Trophoblast cell (in vitro differentiated cells and primary cell): Measurements from ENCODE around the gene ALPK3.

Source experiments
- DNase-seq, 2 donors: peaks; one replicate each; pipeline ENCODE4 v3.0.0-alpha.2; 2016
- H2AFZ ChIP-seq: 2 replicates; pipeline ENCODE4 v1.6.1; 2013; ENCODE audit warnings: low read length, moderate library complexity, mild to moderate bottlenecking; ENCODE audit not compliant: insufficient read depth, poor library complexity
- H2AK5ac ChIP-seq: 2 replicates; pipeline ENCODE4 v1.6.1; 2013; ENCODE audit warnings: mild to moderate bottlenecking, low read length
- H2BK120ac ChIP-seq: 2 replicates; pipeline ENCODE4 v1.6.1; 2013; ENCODE audit warnings: low read length, mild to moderate bottlenecking, moderate library complexity; ENCODE audit not compliant: insufficient read depth, poor library complexity
- H2BK12ac ChIP-seq: 2 replicates; pipeline ENCODE4 v1.6.1; 2013; ENCODE audit warnings: mild to moderate bottlenecking, low read length, moderate library complexity
- H2BK5ac ChIP-seq: 2 replicates; pipeline ENCODE4 v1.6.1; 2013; ENCODE audit warnings: low read length, low read depth, moderate library complexity, mild to moderate bottlenecking; ENCODE audit not compliant: poor library complexity
- H3K14ac ChIP-seq: 2 replicates; pipeline ENCODE4 v1.6.1; 2013; ENCODE audit warnings: mild to moderate bottlenecking, low read length
- H3K18ac ChIP-seq: 2 replicates; pipeline ENCODE4 v1.6.1; 2013; ENCODE audit warnings: mild to moderate bottlenecking, low read length
- H3K23ac ChIP-seq: 2 replicates; pipeline ENCODE4 v1.6.1; 2013; ENCODE audit warnings: low read length
- H3K27ac ChIP-seq: 2 replicates; pipeline ENCODE4 v1.5.1; 2013; ENCODE audit warnings: low read depth, mild to moderate bottlenecking, inconsistent platforms, low read length, moderate library complexity
- H3K27me3 ChIP-seq: 2 replicates; pipeline ENCODE4 v1.6.1; 2013; ENCODE audit warnings: inconsistent platforms, mild to moderate bottlenecking, low read length, moderate library complexity; ENCODE audit not compliant: insufficient read depth
- H3K36me3 ChIP-seq, 2 experiments: 1 replicate in 1 of 2; 2 replicates in 1 of 2; pipeline ENCODE4 v1.6.1; 2013; ENCODE audit warnings: low read length in 2 of 2, mild to moderate bottlenecking in 2 of 2, moderate library complexity in 1 of 2; ENCODE audit not compliant: insufficient read depth in 2 of 2, control insufficient read depth in 1 of 2
- H3K4ac ChIP-seq: 2 replicates; pipeline ENCODE4 v1.6.1; 2013; ENCODE audit warnings: low read depth, mild to moderate bottlenecking, low read length, moderate library complexity
- H3K4me1 ChIP-seq, 2 experiments: 1 replicate in 1 of 2; 2 replicates in 1 of 2; pipeline ENCODE4 v1.6.1; 2013; ENCODE audit warnings: low read length in 2 of 2, mild to moderate bottlenecking in 2 of 2, moderate library complexity in 1 of 2; ENCODE audit not compliant: insufficient read depth in 2 of 2, control insufficient read depth in 1 of 2
- H3K4me2 ChIP-seq: 2 replicates; pipeline ENCODE4 v1.6.1; 2013; ENCODE audit warnings: inconsistent platforms, mild to moderate bottlenecking, low read length, moderate library complexity
- H3K4me3 ChIP-seq: 2 replicates; pipeline ENCODE4 v1.5.1; 2013; ENCODE audit warnings: mild to moderate bottlenecking, low read depth, low read length, inconsistent platforms
- H3K79me1 ChIP-seq: one replicate; pipeline ENCODE4 v1.6.1; 2013; ENCODE audit warnings: low read length
- H3K79me2 ChIP-seq: 2 replicates; pipeline ENCODE4 v1.6.1; 2013; ENCODE audit warnings: low read length, mild to moderate bottlenecking; ENCODE audit not compliant: control insufficient read depth, insufficient read depth, poor library complexity
- H3K9ac ChIP-seq: 2 replicates; pipeline ENCODE4 v1.6.1; 2013; ENCODE audit warnings: mild to moderate bottlenecking, low read length
- H3K9me3 ChIP-seq: 2 replicates; pipeline ENCODE4 v1.6.1; 2013; ENCODE audit warnings: low read depth, mild to moderate bottlenecking, control low read depth, inconsistent platforms, low read length; ENCODE audit not compliant: insufficient read depth
- H4K12ac ChIP-seq: 2 replicates; pipeline ENCODE4 v1.6.1; 2013; ENCODE audit warnings: low read depth, mild to moderate bottlenecking, low read length, moderate library complexity
- H4K8ac ChIP-seq: 2 replicates; pipeline ENCODE4 v1.6.1; 2013; ENCODE audit warnings: low read depth, mild to moderate bottlenecking, low read length, moderate library complexity
- H4K91ac ChIP-seq: one replicate; pipeline ENCODE4 v1.6.1; 2013; ENCODE audit warnings: low read depth, mild to moderate bottlenecking, low read length, moderate library complexity
- WGBS: extraction: QIAGEN DNeasy Blood & Tissue Kit; methylation state at CpG from one replicate; pipeline ENCODE4 v1.1.7; 2013; ENCODE audit warnings: missing lambda C conversion rate; ENCODE audit not compliant: insufficient read length, insufficient coverage; ENCODE audit errors: extremely low coverage; 5-methylcytosine and 5-hydroxymethylcytosine counted together

ALPK3 gene

DNA sequence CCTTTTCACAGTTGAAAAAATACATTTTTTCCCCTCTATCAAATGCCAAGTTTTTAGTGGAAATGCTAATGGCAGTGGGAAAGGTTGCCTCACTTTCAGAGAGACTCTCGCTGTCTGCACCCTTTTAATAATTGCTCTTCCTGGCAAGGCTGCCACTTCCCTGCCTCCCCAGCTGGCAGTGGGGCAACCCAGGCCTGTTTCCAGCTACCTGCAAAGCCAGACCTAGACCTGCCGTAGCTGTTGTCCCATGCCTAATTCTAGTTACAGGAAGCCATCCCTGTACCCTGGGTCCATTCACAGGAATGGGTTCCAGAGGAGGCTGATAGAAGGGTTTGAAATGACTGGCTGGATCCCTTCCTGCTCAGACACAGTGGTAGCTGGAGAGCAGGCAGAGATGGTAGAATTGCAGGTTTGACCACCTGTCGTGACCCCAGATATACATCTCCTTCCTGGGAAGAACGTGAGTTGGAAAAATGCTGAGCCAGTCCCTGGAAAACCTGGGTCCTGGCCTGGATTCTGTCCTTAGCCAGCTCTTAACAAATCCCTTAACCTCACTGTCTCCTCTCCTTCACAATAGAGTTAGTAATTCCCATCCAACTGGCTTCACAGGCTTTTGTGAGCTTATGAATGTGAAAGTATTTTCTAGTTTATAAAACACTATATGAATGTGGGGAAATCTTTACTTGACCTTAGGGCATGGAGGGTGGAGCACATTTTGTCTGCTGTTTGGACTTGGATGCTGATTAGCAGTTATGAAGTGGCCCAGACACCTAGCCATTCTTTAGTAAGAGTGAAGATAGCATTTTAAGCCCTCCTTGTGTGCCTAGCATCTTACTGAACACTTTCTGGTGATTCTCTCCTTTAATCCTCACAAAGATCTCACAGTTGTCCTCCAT lies 12.9 kb upstream of the ALPK3 start:
- no peak overlapping the region for H2AK5ac ChIP-seq
- no CpG with 5 or more reads among the region's 4 CpGs for WGBS
- no peak overlapping the region for H3K9ac ChIP-seq
- no peak overlapping the region for H2AFZ ChIP-seq
- no peak overlapping the region for H4K91ac ChIP-seq
- no peaks in the 10 kb centered on the region for H3K79me2 ChIP-seq
- peak; percentile 41 to 80 for DNase-seq
- no peak overlapping the region for H2BK5ac ChIP-seq
- H4K8ac ChIP-seq = no peak overlapping the region
- no peak overlapping the region for H3K14ac ChIP-seq
- H3K4ac ChIP-seq = no peak overlapping the region
- no peak overlapping the region for H2BK12ac ChIP-seq
- peak overlapping the region; percentile 13 for H3K4me2 ChIP-seq
- no peak overlapping the region for H3K23ac ChIP-seq
- H2BK120ac ChIP-seq = peak overlapping the region; percentile 18
- no peaks in the 10 kb centered on the region for H3K27me3 ChIP-seq
- H3K79me1 ChIP-seq = peaks cover 5% of the 10 kb centered on the region
- no peaks in the 10 kb centered on the region for H3K9me3 ChIP-seq
- H4K12ac ChIP-seq = no peak overlapping the region
- H3K18ac ChIP-seq = no peak overlapping the region
- no peak overlapping the region for H3K4me3 ChIP-seq
- H3K27ac ChIP-seq = peak overlapping the region; percentile 73
- H3K36me3 ChIP-seq = peaks cover 31 to 38% of the 10 kb centered on the region in 2 experiments
- H3K4me1 ChIP-seq = peaks cover 9 to 16% of the 10 kb centered on the region in 2 experiments

DNA sequence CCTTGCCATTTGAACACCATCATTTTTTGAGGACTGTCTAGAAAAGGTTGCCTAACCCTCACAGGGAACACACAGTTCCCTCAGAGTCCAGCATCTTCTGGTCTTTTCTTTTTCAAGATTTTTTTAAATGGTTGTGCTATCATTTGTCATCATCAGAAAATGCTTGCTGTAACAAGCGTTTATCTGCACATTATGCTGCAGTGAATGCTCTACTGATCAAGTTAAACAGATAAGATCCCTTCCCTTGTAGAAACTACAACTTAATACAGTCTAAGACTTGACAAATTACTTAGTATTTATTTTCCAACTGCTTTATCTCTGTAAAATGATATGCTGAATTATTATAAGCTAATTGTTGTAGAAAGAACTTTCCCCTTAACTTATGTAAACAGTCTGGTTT lies 11.9 kb upstream of the ALPK3 start:
- no CpG with 5 or more reads among the region's 1 CpG for WGBS
- no peak overlapping the region for H4K12ac ChIP-seq

GRCh38 chr15:84807228-84807627 lies 9.9 kb upstream of the ALPK3 start:
- WGBS = no CpG with 5 or more reads among the region's 3 CpGs
- no peak overlapping the region for H3K4me3 ChIP-seq
- DNase-seq = no peak
- no peak overlapping the region for H4K12ac ChIP-seq
- H3K79me2 ChIP-seq = no peaks in the 10 kb centered on the region
- no peak overlapping the region for H3K18ac ChIP-seq
- no peaks in the 10 kb centered on the region for H3K9me3 ChIP-seq
- no peak overlapping the region for H3K4ac ChIP-seq
- peaks cover 10 to 15% of the 10 kb centered on the region in 2 experiments for H3K4me1 ChIP-seq
- H3K9ac ChIP-seq = no peak overlapping the region
- peaks cover 5% of the 10 kb centered on the region for H3K79me1 ChIP-seq
- H3K23ac ChIP-seq = no peak overlapping the region
- H2AFZ ChIP-seq = no peak overlapping the region
- H2BK5ac ChIP-seq = no peak overlapping the region
- peaks cover 8 to 13% of the 10 kb centered on the region in 2 experiments for H3K36me3 ChIP-seq
- H3K27ac ChIP-seq = no peak overlapping the region
- H2BK120ac ChIP-seq = no peak overlapping the region
- no peak overlapping the region for H3K4me2 ChIP-seq
- no peak overlapping the region for H2BK12ac ChIP-seq
- no peak overlapping the region for H3K14ac ChIP-seq
- no peaks in the 10 kb centered on the region for H3K27me3 ChIP-seq
- no peak overlapping the region for H4K8ac ChIP-seq
- no peak overlapping the region for H2AK5ac ChIP-seq
- H4K91ac ChIP-seq = no peak overlapping the region

More for the DNA sequence above, 11.9 kb upstream of the ALPK3 start:
- no peak overlapping the region for H3K23ac ChIP-seq
- H3K79me1 ChIP-seq = peaks cover 5% of the 10 kb centered on the region
- no peak overlapping the region for H2BK12ac ChIP-seq
- peak in 1 of 2 donors; percentile 8 for DNase-seq
- no peak overlapping the region for H3K4me2 ChIP-seq
- H3K4me1 ChIP-seq = peaks cover 9 to 16% of the 10 kb centered on the region in 2 experiments
- H2AFZ ChIP-seq = no peak overlapping the region
- H4K8ac ChIP-seq = no peak overlapping the region
- H3K36me3 ChIP-seq = peaks cover 22 to 30% of the 10 kb centered on the region in 2 experiments
- no peak overlapping the region for H3K4ac ChIP-seq
- H3K4me3 ChIP-seq = no peak overlapping the region
- H3K9ac ChIP-seq = no peak overlapping the region
- no peaks in the 10 kb centered on the region for H3K27me3 ChIP-seq
- H2BK5ac ChIP-seq = no peak overlapping the region
- no peak overlapping the region for H3K27ac ChIP-seq
- no peaks in the 10 kb centered on the region for H3K9me3 ChIP-seq
- no peaks in the 10 kb centered on the region for H3K79me2 ChIP-seq
- no peak overlapping the region for H2AK5ac ChIP-seq
- H3K18ac ChIP-seq = no peak overlapping the region
- no peak overlapping the region for H2BK120ac ChIP-seq
- no peak overlapping the region for H4K91ac ChIP-seq
- no peak overlapping the region for H3K14ac ChIP-seq

GRCh38 chr15:84810073-84810840 lies 6.9 kb upstream of the ALPK3 start:
- no peak overlapping the region for H2BK12ac ChIP-seq
- H4K91ac ChIP-seq = no peak overlapping the region
- no CpG with 5 or more reads among the region's 7 CpGs for WGBS
- no peak overlapping the region for H3K4ac ChIP-seq
- no peaks in the 10 kb centered on the region for H3K79me1 ChIP-seq
- H2AFZ ChIP-seq = no peak overlapping the region
- no peak overlapping the region for H2BK5ac ChIP-seq
- H3K27ac ChIP-seq = no peak overlapping the region
- no peak overlapping the region for H3K4me2 ChIP-seq
- no peaks in the 10 kb centered on the region for H3K27me3 ChIP-seq
- peaks cover 0 to 2% of the 10 kb centered on the region in 2 experiments for H3K4me1 ChIP-seq
- no peak overlapping the region for H3K9ac ChIP-seq
- no peak for DNase-seq
- no peak overlapping the region for H3K18ac ChIP-seq
- H3K4me3 ChIP-seq = no peak overlapping the region
- H3K9me3 ChIP-seq = no peaks in the 10 kb centered on the region
- H3K79me2 ChIP-seq = no peaks in the 10 kb centered on the region
- H3K14ac ChIP-seq = no peak overlapping the region
- no peak overlapping the region for H2BK120ac ChIP-seq
- H4K8ac ChIP-seq = no peak overlapping the region
- H3K36me3 ChIP-seq = peaks cover 0 to 2% of the 10 kb centered on the region in 2 experiments
- no peak overlapping the region for H2AK5ac ChIP-seq
- no peak overlapping the region for H3K23ac ChIP-seq
- H4K12ac ChIP-seq = no peak overlapping the region
